ENCODE data around the gene ZDHHC8.

DNA sequence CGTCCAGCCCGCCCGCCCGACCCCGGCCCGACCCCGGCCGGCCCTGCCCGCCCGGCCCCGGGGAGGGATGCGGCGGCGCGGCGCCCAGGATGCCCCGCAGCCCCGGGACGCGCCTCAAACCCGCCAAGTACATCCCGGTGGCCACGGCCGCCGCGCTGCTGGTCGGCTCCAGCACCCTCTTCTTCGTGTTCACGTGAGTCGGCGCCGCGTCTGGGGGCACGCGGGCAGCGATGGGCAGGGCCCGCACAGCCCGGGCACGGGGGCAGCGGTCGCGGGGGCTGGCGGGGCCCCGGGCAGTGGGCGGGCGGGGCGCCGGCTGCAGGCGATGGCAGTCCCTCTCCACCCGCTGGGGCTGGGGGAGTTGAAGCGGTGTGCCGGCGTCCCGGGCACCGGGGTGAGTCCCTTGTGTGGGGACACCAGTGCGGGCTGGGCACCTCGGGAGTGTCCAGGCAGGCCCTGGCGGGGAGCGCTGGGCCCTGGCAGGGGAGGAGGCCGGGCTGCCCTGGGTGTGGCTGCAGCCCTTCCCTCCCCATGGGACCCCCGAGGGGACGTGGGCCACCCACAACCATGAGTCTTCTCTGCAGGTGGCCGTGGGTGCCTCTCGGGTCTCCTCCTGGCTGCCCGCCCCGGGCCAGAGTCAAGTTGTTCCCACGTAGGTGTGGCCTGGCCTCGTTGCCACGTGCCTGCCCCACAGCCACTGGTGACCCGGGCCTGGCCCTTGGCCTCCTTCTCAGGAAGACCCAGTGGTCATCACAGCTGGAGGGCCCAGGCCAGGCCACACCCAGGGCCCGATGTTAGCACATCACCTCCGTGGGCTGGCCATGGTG lies 468 bp downstream of the ZDHHC8 start:
- TF ChIP-seq CTCF (IDR thresholded peaks at IDR 0.05) (no peak), POLR2A (IDR thresholded peaks at IDR 0.05) (no peak)
